Activated naive CD8-positive, alpha-beta T cell (primary cell): Measurements from ENCODE around the gene GPR132.
"Not testable (repeated sequence)": the region's sequence is repeated elsewhere in the genome, so short reads cannot be mapped to it uniquely, and the experiment has no call there.

Experiments used
- H3K27ac Mint-ChIP-seq: one replicate; pipeline ENCODE4 v1.8.0; 2021; ENCODE audit warnings: mixed read lengths
- H3K27me3 Mint-ChIP-seq: one replicate; pipeline ENCODE4 v1.8.0; 2021; ENCODE audit warnings: mixed read lengths
- H3K36me3 Mint-ChIP-seq: one replicate; pipeline ENCODE4 v1.8.0; 2021; ENCODE audit warnings: mixed read lengths
- H3K4me1 Mint-ChIP-seq: one replicate; pipeline ENCODE4 v1.8.0; 2021; ENCODE audit warnings: low read depth, mixed read lengths
- H3K4me3 Mint-ChIP-seq: one replicate; pipeline ENCODE4 v1.8.0; 2021; ENCODE audit warnings: mild to moderate bottlenecking, mixed read lengths
- H3K9me3 Mint-ChIP-seq: one replicate; pipeline ENCODE4 v1.8.0; 2021; ENCODE audit warnings: low read depth, mixed read lengths

GPR132 gene

GRCh38 chr14:105085766-105086165, 20.5 kb upstream of the GPR132 start:
- H3K4me1 Mint-ChIP-seq = peaks cover 18% of the 10 kb centered on the region
- H3K36me3 Mint-ChIP-seq = no peaks in the 10 kb centered on the region
- H3K27ac Mint-ChIP-seq = no peak overlapping the region
- H3K27me3 Mint-ChIP-seq = no peaks in the 10 kb centered on the region
- no peak overlapping the region for H3K4me3 Mint-ChIP-seq
- H3K9me3 Mint-ChIP-seq = no peaks in the 10 kb centered on the region

- H3K27ac Mint-ChIP-seq = no peak overlapping the region
- no peak overlapping the region for H3K4me3 Mint-ChIP-seq
- H3K27me3 Mint-ChIP-seq = no peaks in the 10 kb centered on the region
- peaks cover 14% of the 10 kb centered on the region for H3K4me1 Mint-ChIP-seq
- H3K9me3 Mint-ChIP-seq = no peaks in the 10 kb centered on the region
- no peaks in the 10 kb centered on the region for H3K36me3 Mint-ChIP-seq
Measured at GRCh38 chr14:105084741-105085571, 19.7 kb upstream of the GPR132 start.

GRCh38 chr14:105083926-105084685, 18.9 kb upstream of the GPR132 start:
- Mint-ChIP-seq H3K4me1 (peaks cover 14% of the 10 kb centered on the region), H3K4me3 (no peak overlapping the region), H3K9me3 (no peaks in the 10 kb centered on the region), H3K27ac (no peak overlapping the region), H3K36me3 (no peaks in the 10 kb centered on the region), H3K27me3 (no peaks in the 10 kb centered on the region)

- no peak overlapping the region for H3K4me3 Mint-ChIP-seq
- H3K4me1 Mint-ChIP-seq = peaks cover 16% of the 10 kb centered on the region
- no peak overlapping the region for H3K27ac Mint-ChIP-seq
- H3K36me3 Mint-ChIP-seq = no peaks in the 10 kb centered on the region
- H3K27me3 Mint-ChIP-seq = no peaks in the 10 kb centered on the region
- H3K9me3 Mint-ChIP-seq = no peaks in the 10 kb centered on the region
Measured at GRCh38 chr14:105082703-105083102, 17.5 kb upstream of the GPR132 start.

- not testable (repeated sequence) for H3K36me3 Mint-ChIP-seq, H3K27me3 Mint-ChIP-seq, H3K4me3 Mint-ChIP-seq, H3K27ac Mint-ChIP-seq, H3K9me3 Mint-ChIP-seq
- peaks cover 26% of the 10 kb centered on the region for H3K4me1 Mint-ChIP-seq
Measured at GRCh38 chr14:105081473-105081872, 16.2 kb upstream of the GPR132 start.

- H3K4me3 Mint-ChIP-seq = no peak overlapping the region
- H3K36me3 Mint-ChIP-seq = no peaks in the 10 kb centered on the region
- no peak overlapping the region for H3K27ac Mint-ChIP-seq
- no peaks in the 10 kb centered on the region for H3K9me3 Mint-ChIP-seq
- H3K4me1 Mint-ChIP-seq = peaks cover 33% of the 10 kb centered on the region
- no peaks in the 10 kb centered on the region for H3K27me3 Mint-ChIP-seq
Measured at GRCh38 chr14:105080161-105080560, 14.9 kb upstream of the GPR132 start.

- Mint-ChIP-seq H3K4me1 (peaks cover 27% of the 10 kb centered on the region), H3K9me3 (no peaks in the 10 kb centered on the region), H3K36me3 (no peaks in the 10 kb centered on the region), H3K4me3 (no peak overlapping the region), H3K27me3 (no peaks in the 10 kb centered on the region), H3K27ac (no peak overlapping the region)
Measured at GRCh38 chr14:105078294-105078693, 13.1 kb upstream of the GPR132 start.

GRCh38 chr14:105077649-105077995, 12.4 kb upstream of the GPR132 start:
- no peaks in the 10 kb centered on the region for H3K36me3 Mint-ChIP-seq
- H3K27ac Mint-ChIP-seq = peak overlapping the region; percentile 79

GRCh38 chr14:105076805-105077648, 11.8 kb upstream of the GPR132 start:
- Mint-ChIP-seq H3K4me1 (peaks cover 33% of the 10 kb centered on the region), H3K4me3 (peak overlapping the region; percentile 86), H3K9me3 (no peaks in the 10 kb centered on the region), H3K27ac (peak overlapping the region; percentile 79), H3K36me3 (no peaks in the 10 kb centered on the region), H3K27me3 (no peaks in the 10 kb centered on the region)

More at GRCh38 chr14:105077649-105077995, 12.4 kb upstream of the GPR132 start:
- H3K27me3 Mint-ChIP-seq = no peaks in the 10 kb centered on the region
- H3K4me1 Mint-ChIP-seq = peaks cover 27% of the 10 kb centered on the region
- no peaks in the 10 kb centered on the region for H3K9me3 Mint-ChIP-seq
- peak overlapping the region; percentile 86 for H3K4me3 Mint-ChIP-seq

GRCh38 chr14:105076296-105076804, 11.1 kb upstream of the GPR132 start:
- no peaks in the 10 kb centered on the region for H3K36me3 Mint-ChIP-seq
- H3K9me3 Mint-ChIP-seq = no peaks in the 10 kb centered on the region
- peak overlapping the region; percentile 20 for H3K4me3 Mint-ChIP-seq
- no peaks in the 10 kb centered on the region for H3K27me3 Mint-ChIP-seq
- H3K27ac Mint-ChIP-seq = peak overlapping the region; percentile 79
- peaks cover 37% of the 10 kb centered on the region for H3K4me1 Mint-ChIP-seq

- Mint-ChIP-seq H3K4me3 (no peak overlapping the region), H3K36me3 (no peaks in the 10 kb centered on the region), H3K9me3 (no peaks in the 10 kb centered on the region), H3K4me1 (peaks cover 41% of the 10 kb centered on the region), H3K27ac (peak overlapping the region; percentile 58), H3K27me3 (no peaks in the 10 kb centered on the region)
Measured at GRCh38 chr14:105075379-105076295, 10.4 kb upstream of the GPR132 start.

GRCh38 chr14:105074601-105075053, 9.4 kb upstream of the GPR132 start:
- Mint-ChIP-seq H3K4me1 (peaks cover 51% of the 10 kb centered on the region), H3K36me3 (no peaks in the 10 kb centered on the region), H3K27me3 (no peaks in the 10 kb centered on the region), H3K27ac (no peak overlapping the region), H3K4me3 (no peak overlapping the region), H3K9me3 (no peaks in the 10 kb centered on the region)

- Mint-ChIP-seq H3K4me1 (peaks cover 56% of the 10 kb centered on the region), H3K4me3 (no peak overlapping the region), H3K9me3 (no peaks in the 10 kb centered on the region), H3K36me3 (no peaks in the 10 kb centered on the region), H3K27ac (peak overlapping the region; percentile 66), H3K27me3 (no peaks in the 10 kb centered on the region)
Measured at GRCh38 chr14:105073720-105074600, 8.7 kb upstream of the GPR132 start.
